ENCODE data around the gene PDE6G. TPM values are rescaled to one million over a fixed set of nuclear protein-coding genes. Genes with fewer than 3 reads are reported as not detected.

The PDE6G gene
- total and polyA plus RNA-seq, 2 of the 4 experiments (the other 2 are of a cell fraction) = 2.7 TPM; not detected in 1

- H3K9me3 ChIP-seq (ENCODE audit: control insufficient read depth, insufficient read depth, low read length) = no peaks in the 10 kb centered on the region
- POLR2A ChIA-PET (ENCODE audit: unreplicated experiment) = no interaction called here
- no TSS peak for BruUV-seq (replicated peaks)
- no peak overlapping the region for H3K9ac ChIP-seq (ENCODE audit: low read depth, low read length)
- H3K4me1 ChIP-seq (ENCODE audit: control insufficient read depth, insufficient read depth, low read length) = no peaks in the 10 kb centered on the region
- H4K91ac ChIP-seq (ENCODE audit: insufficient read depth, low read depth, low read length) = no peak overlapping the region
- TF ChIP-seq MAFK (IDR thresholded peaks at IDR 0.05; ENCODE audit: low read depth, low read length) = no peak
- TF ChIP-seq MXI1 (IDR thresholded peaks at IDR 0.05; ENCODE audit: borderline replicate concordance, low read depth, low read length) = no peak
- no peak for TF ChIP-seq RCOR1 (IDR thresholded peaks at IDR 0.05; ENCODE audit: insufficient replicate concordance, low read length)
- TF ChIP-seq, protein P1, sequence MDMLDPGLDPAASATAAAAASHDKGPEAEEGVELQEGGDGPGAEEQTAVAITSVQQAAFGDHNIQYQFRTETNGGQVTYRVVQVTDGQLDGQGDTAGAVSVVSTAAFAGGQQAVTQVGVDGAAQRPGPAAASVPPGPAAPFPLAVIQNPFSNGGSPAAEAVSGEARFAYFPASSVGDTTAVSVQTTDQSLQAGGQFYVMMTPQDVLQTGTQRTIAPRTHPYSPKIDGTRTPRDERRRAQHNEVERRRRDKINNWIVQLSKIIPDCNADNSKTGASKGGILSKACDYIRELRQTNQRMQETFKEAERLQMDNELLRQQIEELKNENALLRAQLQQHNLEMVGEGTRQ (IDR thresholded peaks at IDR 0.05; ENCODE audit: low read depth, low read length) = no peak
- no peak for TF ChIP-seq CHD1 (IDR thresholded peaks at IDR 0.05; ENCODE audit: low read depth, low read length)
- TF ChIP-seq POLR2A (IDR thresholded peaks at IDR 0.05; ENCODE audit: low read depth, low read length) = no peak
- no peak for TF ChIP-seq RFX5 (IDR thresholded peaks at IDR 0.05; ENCODE audit: low read depth, low read length)
- TF ChIP-seq NFE2L2 (IDR thresholded peaks at IDR 0.05; ENCODE audit: low read depth, low read length) = no peak
- TF ChIP-seq RAD21 (IDR thresholded peaks at IDR 0.05; ENCODE audit: low read length) = no peak
- TF ChIP-seq BHLHE40 (IDR thresholded peaks at IDR 0.05; ENCODE audit: low read depth, low read length) = no peak
- no peak for TF ChIP-seq MAZ (IDR thresholded peaks at IDR 0.05; ENCODE audit: borderline replicate concordance, low read depth, low read length)
- TF ChIP-seq, protein P2, sequence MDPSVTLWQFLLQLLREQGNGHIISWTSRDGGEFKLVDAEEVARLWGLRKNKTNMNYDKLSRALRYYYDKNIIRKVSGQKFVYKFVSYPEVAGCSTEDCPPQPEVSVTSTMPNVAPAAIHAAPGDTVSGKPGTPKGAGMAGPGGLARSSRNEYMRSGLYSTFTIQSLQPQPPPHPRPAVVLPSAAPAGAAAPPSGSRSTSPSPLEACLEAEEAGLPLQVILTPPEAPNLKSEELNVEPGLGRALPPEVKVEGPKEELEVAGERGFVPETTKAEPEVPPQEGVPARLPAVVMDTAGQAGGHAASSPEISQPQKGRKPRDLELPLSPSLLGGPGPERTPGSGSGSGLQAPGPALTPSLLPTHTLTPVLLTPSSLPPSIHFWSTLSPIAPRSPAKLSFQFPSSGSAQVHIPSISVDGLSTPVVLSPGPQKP (IDR thresholded peaks at IDR 0.05; ENCODE audit: borderline replicate concordance, low read depth, low read length) = no peak
- TF ChIP-seq SMC3 (IDR thresholded peaks at IDR 0.05; ENCODE audit: low read depth, low read length) = no peak
- no peak for TF ChIP-seq CEBPB (IDR thresholded peaks at IDR 0.05; ENCODE audit: low read depth, low read length)
- no peak for TF ChIP-seq FOS (IDR thresholded peaks at IDR 0.05; ENCODE audit: low read depth, low read length)
- TF ChIP-seq, protein P3, sequence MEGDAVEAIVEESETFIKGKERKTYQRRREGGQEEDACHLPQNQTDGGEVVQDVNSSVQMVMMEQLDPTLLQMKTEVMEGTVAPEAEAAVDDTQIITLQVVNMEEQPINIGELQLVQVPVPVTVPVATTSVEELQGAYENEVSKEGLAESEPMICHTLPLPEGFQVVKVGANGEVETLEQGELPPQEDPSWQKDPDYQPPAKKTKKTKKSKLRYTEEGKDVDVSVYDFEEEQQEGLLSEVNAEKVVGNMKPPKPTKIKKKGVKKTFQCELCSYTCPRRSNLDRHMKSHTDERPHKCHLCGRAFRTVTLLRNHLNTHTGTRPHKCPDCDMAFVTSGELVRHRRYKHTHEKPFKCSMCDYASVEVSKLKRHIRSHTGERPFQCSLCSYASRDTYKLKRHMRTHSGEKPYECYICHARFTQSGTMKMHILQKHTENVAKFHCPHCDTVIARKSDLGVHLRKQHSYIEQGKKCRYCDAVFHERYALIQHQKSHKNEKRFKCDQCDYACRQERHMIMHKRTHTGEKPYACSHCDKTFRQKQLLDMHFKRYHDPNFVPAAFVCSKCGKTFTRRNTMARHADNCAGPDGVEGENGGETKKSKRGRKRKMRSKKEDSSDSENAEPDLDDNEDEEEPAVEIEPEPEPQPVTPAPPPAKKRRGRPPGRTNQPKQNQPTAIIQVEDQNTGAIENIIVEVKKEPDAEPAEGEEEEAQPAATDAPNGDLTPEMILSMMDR (conservative IDR thresholded peaks at IDR 0.05; ENCODE audit: low read depth, low read length) = no peak
- no peak overlapping the region for H3K18ac ChIP-seq (ENCODE audit: low read depth, low read length)
- CTCF ChIA-PET = no interaction called here
- no peak overlapping the region for H3K27ac ChIP-seq (ENCODE audit: insufficient read depth, low read length)
- no peak overlapping the region for H3K4me2 ChIP-seq (ENCODE audit: low read depth, low read length)
- no peak overlapping the region for H3K14ac ChIP-seq (replicated peaks; ENCODE audit: low read depth, low read length)
- no peak overlapping the region for H2AK9ac ChIP-seq (replicated peaks; ENCODE audit: low read depth, low read length, poor library complexity)
- H3K36me3 ChIP-seq (ENCODE audit: control insufficient read depth, insufficient read depth, low read length) = peaks cover 95% of the 10 kb centered on the region
- intact Hi-C loops (cut with micrococcal nuclease) (no loop called here), dilution Hi-C loops (cut with HindIII; ENCODE audit: low sequenced_read_pairs, unreplicated experiment) (no loop called here), in situ Hi-C loops (cut with MboI; ENCODE audit: low sequenced_read_pairs) (no loop called here)
- no peak overlapping the region for H3K23ac ChIP-seq (ENCODE audit: low read depth, low read length)
- no peak overlapping the region for H4K5ac ChIP-seq (ENCODE audit: low read depth, low read length)
- H4K8ac ChIP-seq (ENCODE audit: low read depth in 2 of 2, low read length in 2 of 2) = no peak overlapping the region
- no peak for DNase-seq
- H2AK5ac ChIP-seq (ENCODE audit: low read depth, low read length) = no peak overlapping the region
- WGBS, 2 experiments (ENCODE audit: extremely low coverage in 2 of 2, insufficient read length in 1 of 2) = 95% methylated on average over 11 of the region's 35 CpGs; no CpG with 5 or more reads in 1 of the 2 experiments
- no peak overlapping the region for H2AFZ ChIP-seq (replicated peaks; ENCODE audit: low read length, poor library complexity)
- no peak for ATAC-seq (ENCODE audit: low read depth)
- H2BK20ac ChIP-seq (ENCODE audit: low read depth, low read length) = no peak overlapping the region
- H3K79me1 ChIP-seq (ENCODE audit: low read depth in 1 of 2, low read length in 2 of 2) = peaks cover 10 to 51% of the 10 kb centered on the region in 2 experiments
- no peak overlapping the region for H2BK120ac ChIP-seq (ENCODE audit: low read depth, low read length)
- H4K20me1 ChIP-seq (ENCODE audit: insufficient read depth, low read length) = peaks cover 79% of the 10 kb centered on the region
- no peak overlapping the region for H3K56ac ChIP-seq (ENCODE audit: extremely low read depth, insufficient read depth, low read length)
- H3K4me3 ChIP-seq (ENCODE audit: insufficient read depth, low read depth, low read length) = no peak overlapping the region
- H2BK5ac ChIP-seq (ENCODE audit: low read depth, low read length, poor library complexity, severe bottlenecking) = no peak overlapping the region
- H3K9me1 ChIP-seq (ENCODE audit: insufficient read depth, low read length) = no peaks in the 10 kb centered on the region
- H3K4ac ChIP-seq (ENCODE audit: low read depth, low read length) = no peak overlapping the region
- no peak overlapping the region for H2BK15ac ChIP-seq (ENCODE audit: low read depth, low read length)
- no peaks in the 10 kb centered on the region for H3K27me3 ChIP-seq (ENCODE audit: control insufficient read depth, insufficient read depth, low read length)
Observed at GRCh38 chr17:81693509-81694210, 37.3 kb upstream of the PDE6G start.
